Smooth muscle cell (in vitro differentiated cells): ENCODE measurements around the gene FHAD1. TPM values are rescaled to one million over a fixed set of nuclear protein-coding genes. Genes with fewer than 3 reads are reported as not detected.

Experiments
- DNase-seq: peaks from one replicate; lab custom pipeline; 2025; ENCODE audit not compliant: unreplicated experiment; lab: John Stamatoyannopoulos, UW
- H2AFZ ChIP-seq: fragments of 200-600 bp; sonication (generic); 2 replicates; pipeline ENCODE4 v1.6.0; 2016; ENCODE audit warnings: antibody characterized with exemption, low read depth, mild to moderate bottlenecking
- H3F3A ChIP-seq: fragments of 200-600 bp; sonication (generic); 2 replicates; pipeline ENCODE4 v1.6.0; 2017; ENCODE audit warnings: antibody characterized with exemption, low read depth
- H3K27ac ChIP-seq: fragments of 200-600 bp; sonication (generic); 2 replicates; pipeline ENCODE4 v1.5.1; 2016; ENCODE audit warnings: low read depth, mild to moderate bottlenecking
- H3K27me3 ChIP-seq: fragments of 200-600 bp; sonication (generic); 2 replicates; pipeline ENCODE4 v1.6.1; 2016; ENCODE audit warnings: low read depth, mild to moderate bottlenecking
- H3K36me3 ChIP-seq: fragments of 200-600 bp; sonication (generic); 2 replicates; pipeline ENCODE4 v1.5.1; 2016; ENCODE audit warnings: low read depth
- H3K4me1 ChIP-seq: fragments of 200-600 bp; sonication (generic); 2 replicates; pipeline ENCODE4 v1.5.1; 2016; ENCODE audit warnings: low read depth
- H3K4me2 ChIP-seq: fragments of 200-600 bp; sonication (generic); 2 replicates; pipeline ENCODE4 v1.6.0; 2016; ENCODE audit warnings: mild to moderate bottlenecking
- H3K4me3 ChIP-seq: fragments of 200-600 bp; sonication (generic); 2 replicates; pipeline ENCODE4 v1.5.1; 2016; ENCODE audit warnings: mild to moderate bottlenecking
- H3K79me2 ChIP-seq: fragments of 200-600 bp; sonication (generic); 2 replicates; pipeline ENCODE4 v1.6.0; 2016; ENCODE audit warnings: low read depth, mild to moderate bottlenecking
- H3K9ac ChIP-seq: fragments of 200-600 bp; sonication (generic); 2 replicates; pipeline ENCODE4 v1.6.0; 2016; ENCODE audit warnings: low read depth
- H3K9me3 ChIP-seq: fragments of 200-600 bp; sonication (generic); replicated peaks from 2 replicates; pipeline ENCODE4 v1.5.1; 2016; ENCODE audit warnings: low read depth
- H4K20me1 ChIP-seq: fragments of 200-600 bp; sonication (generic); 2 replicates; pipeline ENCODE4 v1.6.0; 2016; ENCODE audit warnings: low read depth
- CTCF ChIP-seq: fragments of 200-600 bp; sonication (generic); IDR thresholded peaks from 2 replicates; pipeline ENCODE4 v1.5.1; 2017; ENCODE audit warnings: borderline replicate concordance, mild to moderate bottlenecking, antibody characterized with exemption; ENCODE audit not compliant: insufficient read depth, poor library complexity, severe bottlenecking
- WGBS: methylation state at CpG from one replicate; pipeline ENCODE4 v1.1.7; 2016; ENCODE audit warnings: low lambda C conversion rate; 5-methylcytosine and 5-hydroxymethylcytosine counted together
- polyA plus RNA-seq: library from polyadenylated mRNA; unstranded; fragments of >200 nt; fragmentation: Nextera tagmentation; extraction: Ambion mirVana; gene quantifications from 2 replicates; pipeline ENCODE4 v1.2.1, GENCODE V29; 2016
- total RNA-seq: library from RNA; depleted of rRNA; stranded (reverse); fragments of >200 nt; gene quantifications from 2 replicates; pipeline ENCODE4 v1.2.3, GENCODE V29; 2014

FHAD1 gene
- total and polyA plus RNA-seq, 2 experiments from 2014 or later, result 0.33 TPM; not detected in 1

DNA sequence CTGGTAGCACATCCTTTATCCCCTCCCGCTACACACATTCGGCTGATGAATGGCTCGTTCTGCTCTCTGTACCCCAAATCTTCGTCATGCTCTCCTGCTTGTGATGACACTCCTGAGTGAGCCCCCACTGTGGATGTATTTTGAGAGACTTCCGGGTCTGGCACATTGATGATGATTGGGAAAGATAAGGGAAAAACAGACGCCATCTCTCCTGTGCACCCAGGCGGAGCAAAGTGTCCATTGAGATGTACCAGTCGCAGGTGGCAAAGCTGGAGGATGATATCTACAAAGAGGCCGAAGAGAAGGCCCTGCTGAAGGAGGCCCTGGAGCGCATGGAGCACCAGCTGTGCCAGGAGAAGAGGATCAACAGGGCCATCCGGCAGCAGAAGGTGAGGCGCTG, 134.8 kb downstream of the FHAD1 start:
- H3K4me1 ChIP-seq, result peaks cover 13% of the 10 kb centered on the region
- H3K36me3 ChIP-seq, result no peaks in the 10 kb centered on the region
- no peak for DNase-seq
- 95% methylated on average over 12 of the region's 12 CpGs for WGBS
- no peak overlapping the region for H2AFZ ChIP-seq
- TF ChIP-seq CTCF, result no peak
- no peak overlapping the region for H3K9ac ChIP-seq
- H3K4me3 ChIP-seq, result no peak overlapping the region
- no peaks in the 10 kb centered on the region for H3K79me2 ChIP-seq
- H4K20me1 ChIP-seq, result no peaks in the 10 kb centered on the region
- no peak overlapping the region for H3K4me2 ChIP-seq
- no peaks in the 10 kb centered on the region for H3K9me3 ChIP-seq
- H3K27me3 ChIP-seq, result peaks cover 45% of the 10 kb centered on the region
- no peak overlapping the region for H3K27ac ChIP-seq
- no peaks in the 10 kb centered on the region for H3F3A ChIP-seq

DNA sequence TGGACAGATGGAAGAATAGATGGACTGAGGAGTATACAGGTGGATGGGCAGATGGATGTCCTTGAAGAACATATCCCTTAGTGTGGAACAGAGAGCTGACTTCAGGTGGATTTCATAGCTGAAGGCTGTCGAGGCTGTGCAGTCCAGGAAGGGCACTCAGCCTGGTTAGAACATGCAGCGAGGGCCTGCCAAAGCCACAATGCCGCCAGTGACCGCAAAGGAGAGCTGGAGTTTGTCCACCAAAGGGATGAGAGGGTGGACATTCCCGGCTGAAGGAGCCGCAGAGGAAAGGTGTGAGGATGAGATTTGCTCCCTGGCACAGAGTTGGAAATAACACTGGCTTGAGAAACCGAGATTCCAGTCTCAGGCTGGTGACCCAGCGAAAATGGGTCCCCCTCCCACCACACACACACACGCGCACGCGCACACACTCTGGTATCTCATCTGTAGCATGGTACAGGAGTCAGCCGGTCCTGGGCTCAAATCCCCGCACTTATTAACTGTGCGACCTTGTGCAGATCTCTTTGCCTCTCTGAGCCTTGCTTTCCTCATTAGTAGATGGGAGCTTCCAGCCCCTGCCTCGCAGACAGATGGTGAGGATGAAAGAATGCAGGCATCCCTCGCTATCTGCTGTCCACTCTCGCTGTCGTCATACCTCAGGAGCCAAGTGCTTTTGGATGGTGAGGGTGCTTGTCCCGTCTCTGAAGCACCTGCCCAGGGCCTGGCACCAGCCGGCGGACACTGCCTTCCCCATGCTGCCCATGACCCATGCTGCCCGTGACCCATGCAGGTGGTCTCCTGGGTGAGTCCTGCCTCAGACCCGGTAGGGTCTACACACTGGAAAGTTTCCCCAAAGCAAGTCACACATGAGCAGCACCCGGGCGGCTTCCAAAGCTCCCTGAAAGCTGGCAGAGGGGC, 135.8 kb downstream of the FHAD1 start:
- Histone ChIP-seq H2AFZ (no peak overlapping the region), H3F3A (no peaks in the 10 kb centered on the region), H4K20me1 (no peaks in the 10 kb centered on the region), H3K27ac (no peak overlapping the region), H3K4me3 (no peak overlapping the region), H3K4me2 (no peak overlapping the region), H3K9me3 (no peaks in the 10 kb centered on the region), H3K27me3 (peaks cover 55% of the 10 kb centered on the region), H3K36me3 (no peaks in the 10 kb centered on the region), H3K79me2 (no peaks in the 10 kb centered on the region), H3K9ac (no peak overlapping the region), H3K4me1 (peaks cover 17% of the 10 kb centered on the region)
- DNase-seq, result no peak
- TF ChIP-seq CTCF, result no peak
- 91% methylated on average over 26 of the region's 26 CpGs for WGBS

DNA sequence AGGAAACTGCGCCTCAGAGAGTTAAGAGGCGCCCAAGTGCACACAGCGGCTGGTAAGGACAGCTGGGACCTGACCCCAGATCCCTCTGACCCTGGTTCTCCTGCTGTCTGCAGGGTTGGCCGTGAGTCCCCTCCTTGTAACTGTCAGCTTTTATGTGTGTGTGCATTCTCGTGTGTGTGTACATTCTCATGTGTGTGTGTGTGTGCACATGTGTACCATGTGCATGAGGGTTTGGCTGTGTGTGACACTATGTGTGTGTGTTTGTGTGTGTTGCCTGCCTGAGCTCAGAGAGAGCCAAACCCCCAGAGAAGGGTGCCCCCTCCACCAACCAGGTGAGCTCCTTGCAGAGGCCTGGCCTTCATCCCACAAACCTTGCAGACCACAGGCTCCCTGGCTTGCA, 136.8 kb downstream of the FHAD1 start:
- peaks cover 17% of the 10 kb centered on the region for H3K4me1 ChIP-seq
- no peaks in the 10 kb centered on the region for H3F3A ChIP-seq
- H3K4me3 ChIP-seq, result no peak overlapping the region
- no peak for TF ChIP-seq CTCF
- no peaks in the 10 kb centered on the region for H3K9me3 ChIP-seq
- H4K20me1 ChIP-seq, result no peaks in the 10 kb centered on the region
- no peaks in the 10 kb centered on the region for H3K36me3 ChIP-seq
- no peak overlapping the region for H3K4me2 ChIP-seq
- peaks cover 60% of the 10 kb centered on the region for H3K27me3 ChIP-seq
- DNase-seq, result no peak
- H3K27ac ChIP-seq, result no peak overlapping the region
- 92% methylated on average over 5 of the region's 5 CpGs for WGBS
- H3K9ac ChIP-seq, result no peak overlapping the region
- no peaks in the 10 kb centered on the region for H3K79me2 ChIP-seq
- no peak overlapping the region for H2AFZ ChIP-seq
